Measurements from ENCODE around the gene PTDSS2.
A peak's percentile ranks its signal among the peaks of the same experiment; 100 is the strongest.

PTDSS2 gene

GRCh38 chr11:494761-495536, 44.9 kb downstream of the PTDSS2 start:
- no peak for FAIRE-seq

- no peak for FAIRE-seq
Observed at GRCh38 chr11:495537-495931, 45.5 kb downstream of the PTDSS2 start.

GRCh38 chr11:496834-497564, 46.9 kb downstream of the PTDSS2 start:
- no peak for FAIRE-seq

GRCh38 chr11:497565-498296, 47.7 kb downstream of the PTDSS2 start:
- no peak for FAIRE-seq

- no peak for FAIRE-seq
Observed at GRCh38 chr11:498297-499181, 48.5 kb downstream of the PTDSS2 start.

GRCh38 chr11:499201-500076, 49.4 kb downstream of the PTDSS2 start:
- no peak for FAIRE-seq

GRCh38 chr11:501001-501682, 51.1 kb downstream of the PTDSS2 start:
- FAIRE-seq: no peak

- FAIRE-seq: no peak
Observed at GRCh38 chr11:501683-502287, 51.7 kb downstream of the PTDSS2 start.

GRCh38 chr11:502288-503178, 52.5 kb downstream of the PTDSS2 start:
- FAIRE-seq: no peak

GRCh38 chr11:503179-503981, 53.3 kb downstream of the PTDSS2 start:
- no peak for FAIRE-seq

GRCh38 chr11:504053-504993, 54.2 kb downstream of the PTDSS2 start:
- FAIRE-seq: no peak

- FAIRE-seq: no peak
Observed at GRCh38 chr11:504994-505344, 54.9 kb downstream of the PTDSS2 start.

- FAIRE-seq: peak; percentile 92
Observed at GRCh38 chr11:506238-506994, 56.3 kb downstream of the PTDSS2 start.

- FAIRE-seq: no peak
Observed at GRCh38 chr11:506995-507726, 57.1 kb downstream of the PTDSS2 start, which contains the start of gene RNH1. RNH1 (minus strand) TSS chr11:507242; CDS start chr11:502162, 5,080 bp downstream.

- no peak for FAIRE-seq
Observed at GRCh38 chr11:507727-508515, 57.8 kb downstream of the PTDSS2 start.

Measured in islet of Langerhans (tissue), 1 donor.